Fibroblast of lung (primary cell): ENCODE measurements around the gene PCBP3. TPM values are rescaled to one million over a fixed set of nuclear protein-coding genes. Genes with fewer than 3 reads are reported as not detected.
A peak's percentile ranks its signal among the peaks of the same experiment; 100 is the strongest.

Experiments
- DNase-seq, 2 donors: peaks; one replicate each; pipeline versions ENCODE4 v3.0.0 to v3.0.0-alpha.2; 2010; ENCODE audit warnings: low read depth in 2 of 2
- H2AFZ ChIP-seq: 2 replicates; pipeline ENCODE4 v1.5.1; 2012; ENCODE audit warnings: low read length, control low read depth, inconsistent platforms
- H3K27ac ChIP-seq: 2 replicates; pipeline ENCODE4 v1.5.1; 2011; ENCODE audit warnings: low read length, control low read depth; ENCODE audit not compliant: insufficient read depth
- H3K27me3 ChIP-seq: 2 replicates; pipeline ENCODE4 v1.5.1; 2011; ENCODE audit warnings: mild to moderate bottlenecking, low read length; ENCODE audit not compliant: control insufficient read depth, insufficient read depth
- H3K36me3 ChIP-seq: 2 replicates; pipeline ENCODE4 v1.5.1; 2011; ENCODE audit warnings: low read length; ENCODE audit not compliant: control insufficient read depth, insufficient read depth
- H3K4me1 ChIP-seq: 2 replicates; pipeline ENCODE4 v1.5.1; 2011; ENCODE audit warnings: low read length; ENCODE audit not compliant: control insufficient read depth, insufficient read depth; ENCODE audit errors: extremely low read depth
- H3K4me2 ChIP-seq: 2 replicates; pipeline ENCODE4 v1.5.1; 2011; ENCODE audit warnings: low read length, control low read depth; ENCODE audit not compliant: insufficient read depth; ENCODE audit errors: extremely low read depth
- H3K4me3 ChIP-seq, 4 experiments: fragments of 200-600 bp in 1 of 4; sonication (generic) in 1 of 4; replicated peaks in 1 of 4; 2 replicates each; pipeline ENCODE4 v1.5.1; 2011 to 2016; ENCODE audit warnings: low read length in 4 of 4, low read depth in 3 of 4, mild to moderate bottlenecking in 3 of 4, control low read depth in 2 of 4, inconsistent platforms in 1 of 4, mixed read lengths in 1 of 4; ENCODE audit not compliant: insufficient read depth in 1 of 4; ENCODE audit errors: control extremely low read depth in 1 of 4
- H3K79me2 ChIP-seq: 2 replicates; pipeline ENCODE4 v1.5.1; 2012; ENCODE audit warnings: mild to moderate bottlenecking, low read length, inconsistent platforms; ENCODE audit not compliant: control insufficient read depth, insufficient read depth
- H3K9ac ChIP-seq: 2 replicates; pipeline ENCODE4 v1.5.1; 2011; ENCODE audit warnings: mild to moderate bottlenecking, low read length, control low read depth; ENCODE audit not compliant: insufficient read depth
- H3K9me3 ChIP-seq: 2 replicates; pipeline ENCODE4 v1.5.1; 2012; ENCODE audit warnings: low read depth, low read length; ENCODE audit not compliant: control insufficient read depth, insufficient read depth
- H4K20me1 ChIP-seq: 2 replicates; pipeline ENCODE4 v1.5.1; 2011; ENCODE audit warnings: low read length; ENCODE audit not compliant: control insufficient read depth, insufficient read depth; ENCODE audit errors: extremely low read depth
- EZH2 ChIP-seq: IDR thresholded peaks from 2 replicates; pipeline ENCODE4 v1.5.1; 2012; ENCODE audit warnings: low read length, control low read depth, mild to moderate bottlenecking; ENCODE audit errors: missing control alignments
- polyA plus RNA-seq, 2 donors: library from polyadenylated mRNA; depleted of rRNA in 1 of 2; stranded (reverse) in 1 of 2; unstranded in 1 of 2; fragments of >200 nt; gene quantifications; 2 replicates each; pipeline ENCODE4 v1.2.1, GENCODE V29; 2011 to 2012; ENCODE audit warnings: missing spikeins in 1 of 2
- total RNA-seq: library from RNA; depleted of rRNA; stranded (reverse); fragments of >200 nt; gene quantifications from 2 replicates; pipeline ENCODE4 v1.2.1, GENCODE V29; 2014
- TF ChIP-seq, protein P1 (sequence below), 2 donors: IDR thresholded peaks in 1 of 2; conservative IDR thresholded peaks in 1 of 2; 1 replicate in 1 of 2; 2 replicates in 1 of 2; pipeline ENCODE4 v1.5.1; 2011 to 2012; ENCODE audit warnings: low read length in 2 of 2, control low read depth in 1 of 2, inconsistent platforms in 1 of 2, low read depth in 1 of 2, mild to moderate bottlenecking in 1 of 2

The PCBP3 gene
- total and polyA plus RNA-seq, 2 donors (not counting 1 experiment from before 2014, with no cell fraction given), result 0.51 to 1.7 TPM

DNA sequence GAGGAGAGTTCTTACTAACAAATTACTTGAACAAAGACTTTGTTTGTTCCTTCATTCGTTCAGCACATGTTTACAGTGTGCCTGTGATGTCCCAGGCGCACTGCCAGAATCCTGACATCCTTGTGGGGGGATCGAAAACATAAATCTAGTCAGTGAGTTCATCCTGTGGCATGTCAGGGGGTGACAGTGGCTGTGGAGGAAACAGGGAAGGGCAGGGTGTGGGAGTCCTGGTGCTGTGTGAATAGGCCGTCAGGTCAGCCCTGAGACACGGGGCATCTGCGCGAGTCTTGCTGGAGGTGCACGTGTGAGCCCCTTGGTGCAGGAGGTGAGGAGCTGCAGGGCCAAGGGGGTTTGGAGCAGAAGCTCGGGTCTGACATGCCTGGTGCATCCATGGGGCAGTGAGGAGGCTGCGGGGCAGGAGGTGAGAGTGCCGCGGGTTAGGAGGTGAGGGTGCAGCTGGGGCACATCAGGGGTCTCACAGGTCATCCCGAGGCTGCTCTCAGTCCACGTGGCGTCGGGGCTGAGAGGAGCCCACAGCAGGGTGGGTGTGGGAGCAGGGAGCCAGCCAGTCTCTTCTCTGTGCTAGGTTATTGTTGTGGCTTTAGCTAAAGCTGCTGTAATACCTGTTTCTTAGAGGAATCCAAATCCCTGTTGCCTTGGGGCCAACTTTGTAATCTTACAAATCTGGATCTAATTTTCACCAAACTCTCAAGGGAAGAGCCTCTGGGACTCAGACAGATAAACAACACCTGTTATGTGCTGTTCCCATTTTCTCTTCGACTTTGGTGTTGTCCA, 93.4 kb downstream of the PCBP3 start:
- no peaks in the 10 kb centered on the region for H3K36me3 ChIP-seq
- no peak overlapping the region for H3K4me2 ChIP-seq
- no peak for TF ChIP-seq EZH2
- TF ChIP-seq, protein P1, sequence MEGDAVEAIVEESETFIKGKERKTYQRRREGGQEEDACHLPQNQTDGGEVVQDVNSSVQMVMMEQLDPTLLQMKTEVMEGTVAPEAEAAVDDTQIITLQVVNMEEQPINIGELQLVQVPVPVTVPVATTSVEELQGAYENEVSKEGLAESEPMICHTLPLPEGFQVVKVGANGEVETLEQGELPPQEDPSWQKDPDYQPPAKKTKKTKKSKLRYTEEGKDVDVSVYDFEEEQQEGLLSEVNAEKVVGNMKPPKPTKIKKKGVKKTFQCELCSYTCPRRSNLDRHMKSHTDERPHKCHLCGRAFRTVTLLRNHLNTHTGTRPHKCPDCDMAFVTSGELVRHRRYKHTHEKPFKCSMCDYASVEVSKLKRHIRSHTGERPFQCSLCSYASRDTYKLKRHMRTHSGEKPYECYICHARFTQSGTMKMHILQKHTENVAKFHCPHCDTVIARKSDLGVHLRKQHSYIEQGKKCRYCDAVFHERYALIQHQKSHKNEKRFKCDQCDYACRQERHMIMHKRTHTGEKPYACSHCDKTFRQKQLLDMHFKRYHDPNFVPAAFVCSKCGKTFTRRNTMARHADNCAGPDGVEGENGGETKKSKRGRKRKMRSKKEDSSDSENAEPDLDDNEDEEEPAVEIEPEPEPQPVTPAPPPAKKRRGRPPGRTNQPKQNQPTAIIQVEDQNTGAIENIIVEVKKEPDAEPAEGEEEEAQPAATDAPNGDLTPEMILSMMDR (conservative IDR thresholded peaks at IDR 0.05 in 1 of 2, IDR thresholded peaks at IDR 0.05 in 1 of 2; ENCODE audit: low read depth in 1 of 2, low read length in 2 of 2), result no peak
- H3K27ac ChIP-seq, result no peak overlapping the region
- H3K4me3 ChIP-seq, result no peak overlapping the region
- H3K9me3 ChIP-seq, result no peaks in the 10 kb centered on the region
- peak in 1 of 2 donors; percentile 19 for DNase-seq
- H3K9ac ChIP-seq, result no peak overlapping the region
- H3K4me1 ChIP-seq, result no peaks in the 10 kb centered on the region
- no peak overlapping the region for H2AFZ ChIP-seq
- no peaks in the 10 kb centered on the region for H3K79me2 ChIP-seq
- no peaks in the 10 kb centered on the region for H4K20me1 ChIP-seq
- H3K27me3 ChIP-seq, result peaks cover 5% of the 10 kb centered on the region

DNA sequence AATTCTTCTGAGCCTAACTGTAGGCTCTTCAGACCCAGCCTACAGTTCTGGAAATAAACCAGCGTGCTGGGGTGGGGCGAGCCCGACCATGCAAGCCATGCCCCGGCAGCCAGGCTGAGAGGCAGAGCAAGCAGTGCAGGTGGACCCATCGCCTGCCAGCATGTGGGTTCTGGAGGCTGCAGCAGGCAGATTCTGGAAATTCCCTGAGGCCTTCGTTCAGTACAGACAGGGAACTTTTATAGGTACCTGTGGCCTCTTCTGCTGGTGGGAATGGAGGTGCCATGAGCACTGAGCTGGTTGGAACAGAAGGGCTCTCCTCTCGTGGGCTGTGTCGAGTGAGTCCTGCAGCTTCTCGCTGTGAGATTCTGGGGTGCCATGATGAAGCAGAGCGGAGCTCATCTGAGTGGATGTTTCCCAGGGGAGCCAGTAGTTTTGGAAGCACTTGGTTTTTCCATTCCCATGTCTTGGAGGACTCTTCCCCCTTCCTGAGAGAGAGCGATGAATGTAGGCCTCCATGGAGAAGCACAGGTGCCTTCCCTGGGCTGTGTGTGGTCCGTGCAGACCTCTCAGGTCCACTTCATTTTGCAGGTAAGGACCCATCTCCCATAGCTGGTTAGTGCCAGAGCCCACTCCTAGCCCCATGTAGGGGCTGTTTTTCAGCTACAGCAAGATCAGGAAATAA, 94.1 kb downstream of the PCBP3 start:
- peaks cover 5% of the 10 kb centered on the region for H3K27me3 ChIP-seq
- no peaks in the 10 kb centered on the region for H3K79me2 ChIP-seq
- no peak overlapping the region for H2AFZ ChIP-seq
- no peak for DNase-seq
- no peaks in the 10 kb centered on the region for H3K36me3 ChIP-seq
- H3K4me3 ChIP-seq, result no peak overlapping the region
- no peaks in the 10 kb centered on the region for H3K4me1 ChIP-seq
- no peak overlapping the region for H3K4me2 ChIP-seq
- TF ChIP-seq, protein P1 (conservative IDR thresholded peaks at IDR 0.05 in 1 of 2, IDR thresholded peaks at IDR 0.05 in 1 of 2; ENCODE audit: low read depth in 1 of 2, low read length in 2 of 2), result no peak
- TF ChIP-seq EZH2, result no peak
- H3K27ac ChIP-seq, result no peak overlapping the region
- H3K9ac ChIP-seq, result no peak overlapping the region
- H4K20me1 ChIP-seq, result no peaks in the 10 kb centered on the region
- no peaks in the 10 kb centered on the region for H3K9me3 ChIP-seq

DNA sequence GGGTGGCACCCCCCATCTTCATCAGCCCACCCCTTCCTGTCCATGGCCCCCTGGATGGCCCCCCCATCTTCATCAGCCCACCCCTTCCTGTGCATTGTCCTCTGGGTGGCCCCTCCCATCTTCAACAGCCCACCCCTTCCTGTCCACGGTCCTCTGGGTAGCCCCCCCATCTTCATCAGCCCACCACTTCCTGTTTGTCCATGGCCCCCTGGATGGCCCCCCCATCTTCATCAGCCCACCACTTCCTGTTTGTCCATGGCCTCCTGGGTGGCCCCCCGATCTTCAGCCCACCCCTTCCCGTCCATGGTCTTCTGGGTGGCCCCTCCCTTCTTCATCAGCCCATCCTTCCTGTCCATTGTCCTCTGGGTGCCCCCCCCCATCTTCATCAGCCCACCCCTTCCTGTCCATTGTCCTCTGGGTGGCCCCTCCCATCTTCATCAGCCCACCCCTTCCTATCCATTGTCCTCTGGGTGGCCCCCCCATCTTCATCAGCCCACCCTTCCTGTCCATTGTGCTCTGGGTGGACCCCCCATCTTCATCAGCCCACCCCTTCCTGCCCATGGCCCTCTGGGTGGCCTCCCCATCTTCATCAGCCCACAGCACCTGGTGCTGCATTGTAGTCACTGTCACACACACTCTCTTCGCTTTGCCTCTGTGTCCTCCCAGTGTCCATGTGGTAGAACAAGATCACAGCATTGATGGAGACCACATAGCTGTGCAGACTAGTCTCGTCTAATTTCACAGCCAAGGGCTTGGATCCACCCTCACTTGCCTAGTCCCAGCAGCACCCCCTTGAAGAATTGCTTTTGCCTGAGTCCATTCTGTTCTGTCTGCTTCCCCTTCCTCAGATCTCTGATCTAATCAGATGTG, 95.9 kb downstream of the PCBP3 start:
- no peak overlapping the region for H3K4me3 ChIP-seq
- H3K79me2 ChIP-seq, result no peaks in the 10 kb centered on the region
- H3K4me1 ChIP-seq, result no peaks in the 10 kb centered on the region
- H3K9ac ChIP-seq, result no peak overlapping the region
- H3K4me2 ChIP-seq, result no peak overlapping the region
- no peak overlapping the region for H3K27ac ChIP-seq
- no peaks in the 10 kb centered on the region for H3K36me3 ChIP-seq
- no peak for DNase-seq
- TF ChIP-seq, protein P1 (conservative IDR thresholded peaks at IDR 0.05 in 1 of 2, IDR thresholded peaks at IDR 0.05 in 1 of 2; ENCODE audit: low read depth in 1 of 2, low read length in 2 of 2), result no peak
- no peak for TF ChIP-seq EZH2
- H3K27me3 ChIP-seq, result peaks cover 5% of the 10 kb centered on the region
- H3K9me3 ChIP-seq, result no peaks in the 10 kb centered on the region
- no peaks in the 10 kb centered on the region for H4K20me1 ChIP-seq
- no peak overlapping the region for H2AFZ ChIP-seq
